ENCODE data around the gene MCCC1.
"Not testable (repeated sequence)": the region's sequence is repeated elsewhere in the genome, so short reads cannot be mapped to it uniquely, and the experiment has no call there.

MCCC1 gene

DNA sequence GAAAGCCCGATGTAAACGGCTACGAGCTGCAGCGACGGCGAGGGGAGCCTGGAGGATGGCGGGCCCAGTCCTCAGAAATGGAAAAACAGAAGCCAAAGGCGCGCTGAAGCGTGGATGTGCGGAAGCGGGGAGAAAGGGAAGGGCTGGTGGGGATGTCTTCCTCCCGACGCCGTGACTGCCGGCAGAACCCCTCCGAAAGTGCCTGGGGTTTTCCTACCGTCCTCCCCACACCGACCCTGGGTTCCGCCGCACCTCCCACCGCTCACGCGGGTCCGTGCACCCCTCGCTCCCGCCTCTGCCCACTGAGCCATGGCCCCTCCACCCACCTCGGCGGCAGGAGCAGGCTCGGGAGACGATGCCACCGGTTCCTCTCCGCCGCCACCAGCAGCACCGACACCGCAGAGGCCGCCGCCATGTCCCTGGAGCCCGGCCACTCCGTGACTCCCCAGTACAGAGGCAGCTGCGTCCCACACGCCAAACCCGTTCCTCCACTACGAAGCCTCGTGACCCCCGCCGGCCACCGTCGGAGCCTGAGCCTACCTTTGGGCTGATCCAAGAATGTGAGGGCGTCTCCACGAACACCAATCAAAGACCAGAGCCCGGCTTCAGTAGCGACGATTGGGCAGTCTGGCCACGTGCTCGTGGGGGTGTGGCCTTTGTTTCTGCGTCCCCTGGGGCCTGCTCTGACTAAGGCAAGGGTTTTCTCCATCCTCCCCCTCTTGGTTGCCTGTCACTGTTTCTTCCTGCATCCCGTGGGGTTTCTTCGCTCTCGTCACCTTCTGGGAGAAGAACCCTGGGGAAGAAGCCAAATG lies at the start of gene MCCC1:
Gene MCCC1, minus strand, starts transcription at position 471 of the 812 bp plus-strand sequence. Its CDS starts 56 bp downstream, at position 415.
- DNase-seq = peak; percentile 95 to 96

DNA sequence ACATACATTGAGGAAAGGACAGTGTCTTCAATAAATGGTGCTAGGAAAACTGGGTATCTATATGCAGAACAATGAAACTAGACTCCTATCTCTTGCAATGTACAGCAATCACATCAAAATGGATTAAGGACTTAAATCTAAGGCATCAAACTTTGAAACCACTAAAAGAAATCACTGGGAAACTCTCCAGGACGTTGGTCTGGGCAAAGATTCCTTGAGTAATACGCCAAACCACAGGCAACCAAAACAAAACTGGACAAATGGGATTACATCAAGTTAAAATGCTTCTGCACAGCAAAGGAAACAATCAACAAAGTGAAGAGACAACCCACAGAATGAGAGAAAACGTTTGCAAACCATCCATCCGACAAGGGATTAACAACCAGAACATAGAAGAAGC lies 48.8 kb upstream of the MCCC1 start:
- no peak for DNase-seq

DNA sequence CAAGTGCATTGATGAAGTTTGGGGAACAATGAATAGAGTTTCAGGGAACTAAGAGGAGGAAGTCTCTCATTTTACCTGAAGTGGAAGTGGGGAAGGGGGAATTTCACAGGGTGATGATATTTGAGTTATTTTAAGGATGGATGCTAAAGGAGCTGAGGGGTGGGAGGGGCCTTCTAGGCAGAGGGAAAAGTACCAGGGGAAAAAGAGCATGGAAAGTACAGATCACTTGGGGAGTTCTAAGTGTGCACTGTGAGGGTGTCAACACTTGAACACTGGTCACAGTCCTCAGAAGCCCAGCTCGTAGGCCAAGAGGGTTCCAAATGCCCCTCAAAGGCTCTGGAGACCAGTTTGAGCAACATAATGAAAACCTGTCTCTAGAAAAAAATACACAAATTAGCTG lies 45.1 kb upstream of the MCCC1 start:
- DNase-seq = no peak

DNA sequence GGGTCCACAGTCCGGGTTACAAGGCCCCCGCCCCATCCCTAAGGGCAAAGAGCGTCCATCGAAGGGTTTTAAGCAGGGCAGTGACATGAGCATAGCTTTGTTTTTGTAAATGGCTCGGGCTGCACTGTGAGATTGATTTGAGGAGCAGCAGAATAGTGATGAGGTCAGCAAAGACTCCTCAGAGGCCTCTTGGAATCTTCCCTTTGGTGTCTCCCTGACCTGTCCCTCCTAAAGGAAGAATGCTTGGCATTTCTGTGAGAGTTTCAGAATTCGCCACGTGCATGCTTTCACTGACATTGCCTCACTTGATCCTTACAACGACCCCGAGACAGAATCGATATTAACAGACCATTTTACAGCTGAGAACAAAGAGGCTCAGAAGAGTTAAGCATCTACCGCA lies 42.9 kb upstream of the MCCC1 start:
- DNase-seq = no peak

DNA sequence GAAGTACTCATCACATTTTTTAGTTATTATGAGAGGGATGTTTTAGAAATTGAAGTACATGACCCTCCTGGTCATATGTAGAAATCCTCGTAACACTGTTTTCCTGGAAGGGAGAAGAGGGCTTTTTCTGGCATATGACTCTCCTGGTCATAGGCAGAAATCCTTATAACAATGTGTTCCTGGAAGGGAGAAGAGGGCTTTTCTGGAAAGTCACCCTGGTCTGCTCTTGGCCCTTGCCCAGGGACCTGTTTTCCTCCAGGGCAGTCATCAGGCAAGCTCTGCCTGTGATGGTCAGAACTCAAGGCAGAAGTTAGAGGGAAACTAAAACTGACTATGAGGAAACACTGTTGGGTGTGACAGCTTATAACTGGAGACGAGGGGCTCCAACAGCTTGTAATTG lies 35.5 kb upstream of the MCCC1 start:
- no peak for DNase-seq

DNA sequence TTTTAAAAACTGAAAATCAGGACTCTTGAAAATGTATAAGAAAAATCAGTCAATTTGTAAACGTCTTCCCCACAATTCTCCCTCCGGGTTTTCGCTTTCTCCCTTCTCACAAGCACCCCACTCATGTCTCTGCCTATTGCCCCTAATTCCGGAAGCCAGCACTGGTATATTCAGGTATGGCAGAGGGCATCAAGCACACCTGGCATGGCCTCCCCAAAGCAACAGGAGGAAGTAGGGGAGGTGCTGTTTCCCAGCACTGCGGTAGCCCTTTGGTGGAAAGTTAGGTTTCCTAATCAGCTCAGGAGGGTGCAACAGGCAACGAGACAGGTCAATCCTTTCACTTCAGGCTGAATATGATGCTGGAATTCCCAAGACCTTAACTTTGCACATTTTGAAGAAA lies 33.1 kb upstream of the MCCC1 start:
- DNase-seq = no peak

DNA sequence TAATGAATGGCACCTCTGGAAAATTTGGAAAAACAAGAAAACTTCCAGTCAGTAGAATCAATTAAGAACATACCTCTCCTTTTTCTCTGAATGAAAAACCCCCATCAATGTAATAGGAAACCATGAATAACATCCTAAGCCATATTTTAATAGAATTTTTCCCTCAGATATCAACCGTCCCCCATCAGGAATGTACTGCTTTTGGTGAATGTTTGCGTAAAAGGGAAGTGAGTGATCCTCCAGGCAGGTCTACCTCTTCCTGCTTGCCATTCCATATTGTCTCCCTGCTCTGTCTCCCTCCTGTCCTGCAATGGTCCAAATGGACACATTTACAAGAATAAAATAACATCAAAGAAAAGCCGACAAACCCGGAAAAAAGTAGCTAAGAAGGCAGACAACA lies 32.4 kb upstream of the MCCC1 start:
- DNase-seq = no peak

DNA sequence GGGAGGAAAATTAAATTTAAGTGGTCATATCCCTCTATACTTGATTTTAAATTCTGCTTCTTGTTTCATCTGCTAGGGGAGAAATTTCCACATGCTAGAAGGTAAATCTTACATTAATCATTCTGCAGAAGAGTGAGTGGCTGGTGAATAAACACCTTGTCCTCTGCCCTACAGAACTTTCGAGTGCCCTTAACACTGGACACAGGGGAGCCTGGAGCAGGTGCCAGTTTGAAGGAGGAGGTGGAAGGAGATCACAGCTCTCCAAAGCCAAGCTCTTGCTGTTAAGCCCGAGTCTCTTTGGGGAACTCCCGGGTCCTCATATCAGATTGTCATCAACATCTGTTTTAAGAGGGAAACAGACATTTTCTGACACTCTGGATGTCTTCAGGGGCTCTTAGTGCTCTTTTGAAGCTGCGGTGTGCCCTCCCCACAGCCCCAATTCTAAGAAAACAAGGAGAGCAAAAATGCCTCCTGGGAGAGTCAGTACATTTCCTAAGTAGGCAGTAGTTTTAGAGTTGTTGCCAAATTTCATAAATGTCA lies 32.0 kb upstream of the MCCC1 start:
- no peak for DNase-seq

DNA sequence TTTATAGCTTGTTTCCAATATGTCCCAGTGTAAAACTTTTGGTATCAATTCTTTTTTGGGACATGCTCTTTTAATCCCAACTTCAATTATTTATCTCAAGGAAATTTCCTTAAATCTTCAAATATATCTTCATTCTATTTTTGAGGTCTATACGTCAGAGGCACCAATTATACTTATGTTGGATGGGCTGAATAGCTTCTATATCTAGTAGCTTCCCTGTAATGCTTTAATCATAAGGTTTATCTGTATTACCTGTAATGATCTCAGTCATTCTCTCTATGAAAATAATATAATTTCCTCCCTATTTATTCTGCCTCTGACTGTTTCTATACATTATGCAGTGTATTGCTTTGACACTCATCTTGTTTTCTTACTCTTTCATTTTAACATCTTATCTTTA lies 29.9 kb upstream of the MCCC1 start:
- DNase-seq = no peak

DNA sequence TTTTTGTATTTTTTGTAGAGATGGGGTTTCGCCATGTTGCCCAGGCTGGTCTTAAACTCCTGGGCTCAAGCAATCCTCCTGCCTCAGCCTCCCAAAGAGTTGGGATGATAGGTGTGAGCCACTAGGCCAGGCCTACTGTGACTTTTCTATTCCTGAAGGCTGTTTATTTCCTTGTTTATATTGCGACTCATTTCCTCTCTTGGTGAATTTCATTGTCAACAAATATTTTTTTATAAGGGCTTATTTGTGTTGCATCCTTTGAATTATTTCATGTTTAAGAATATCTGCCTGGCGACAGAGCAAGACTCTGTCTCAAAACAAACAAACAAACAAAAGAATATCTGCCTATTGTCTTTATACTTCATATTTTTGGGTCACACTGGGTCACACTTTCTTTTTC lies 29.4 kb upstream of the MCCC1 start:
- DNase-seq = no peak

DNA sequence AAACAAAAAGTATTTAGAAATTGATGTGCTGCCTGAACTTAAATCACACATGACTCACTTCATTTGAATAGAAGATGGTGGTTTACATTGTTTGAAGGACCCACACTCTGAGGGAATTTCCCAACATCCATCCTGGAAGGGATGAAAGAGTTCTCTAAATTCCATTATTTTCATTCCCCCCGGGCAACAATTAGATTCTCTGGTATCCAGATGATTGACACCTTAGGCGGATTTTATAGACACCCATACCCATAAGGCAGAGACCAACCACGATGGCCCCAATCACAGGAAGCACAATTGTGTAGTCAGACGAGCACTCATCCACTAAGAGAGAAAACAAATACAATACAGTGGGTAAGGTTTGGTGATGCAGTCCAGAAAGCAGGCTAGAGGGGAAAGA lies 24.6 kb upstream of the MCCC1 start:
- no peak for DNase-seq

DNA sequence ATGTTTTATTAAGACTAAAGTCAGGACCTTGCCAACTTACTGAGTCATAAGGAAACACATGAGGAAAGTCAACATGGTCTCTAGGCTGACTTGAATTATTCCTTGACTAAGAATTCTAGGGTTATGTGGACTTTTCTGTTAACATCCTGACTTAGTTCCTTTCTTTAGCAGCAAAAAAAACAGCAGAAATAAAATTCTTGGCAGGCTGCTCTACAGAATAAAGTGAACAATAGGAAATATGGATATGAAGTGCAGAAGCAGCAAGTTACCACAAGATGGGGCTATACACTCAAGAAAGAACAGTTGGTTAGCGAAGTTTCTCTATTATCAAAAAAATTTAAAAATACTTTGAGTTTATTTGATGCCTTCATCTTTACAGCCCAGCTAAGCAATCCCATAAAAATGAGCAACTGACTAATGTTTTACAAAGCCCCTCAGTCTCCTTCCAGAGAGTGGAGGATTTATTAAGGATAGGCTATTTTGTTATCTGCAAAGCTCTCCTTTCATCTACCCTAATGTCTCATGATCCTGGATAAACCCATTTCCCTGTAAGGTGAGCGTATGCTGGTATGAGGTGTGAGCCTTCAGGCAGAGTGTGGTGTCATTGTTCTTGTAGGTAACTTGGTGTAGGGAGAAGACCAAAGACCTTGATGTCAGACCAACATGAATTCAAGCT lies 23.1 kb upstream of the MCCC1 start:
- peak in 1 of 2 experiments; percentile 39 for DNase-seq

DNA sequence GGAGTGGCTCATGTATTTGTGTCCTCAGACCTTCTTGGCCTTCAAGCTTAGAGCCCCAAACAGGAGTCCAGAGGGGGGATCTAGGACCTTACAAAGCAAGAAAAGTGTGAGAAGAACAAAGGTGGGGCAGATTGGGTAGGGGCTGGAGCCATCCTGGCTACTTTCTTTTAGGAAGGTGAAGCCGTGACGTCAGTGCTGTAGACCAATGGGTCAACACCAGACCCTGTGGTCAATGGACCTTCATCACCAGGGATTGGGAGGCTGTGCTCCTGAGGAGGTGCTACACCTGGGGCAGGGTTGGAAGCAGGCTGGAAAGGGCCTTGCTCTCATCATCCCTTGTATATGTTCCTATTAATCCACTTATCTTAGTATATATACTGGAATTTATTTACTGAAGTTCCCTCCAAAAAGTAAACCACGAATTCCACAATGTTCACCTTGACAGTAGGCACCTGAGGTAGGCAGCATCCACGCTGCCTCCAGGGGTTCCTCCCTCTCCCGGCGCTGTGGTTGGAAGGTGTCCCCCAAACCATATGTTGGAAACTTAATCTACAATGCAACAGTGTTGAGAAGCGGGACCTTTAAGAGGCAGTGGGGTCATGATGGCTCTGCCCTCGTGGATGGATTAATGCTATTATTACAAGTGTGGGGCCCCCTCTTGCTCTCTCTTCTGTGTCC lies 21.4 kb upstream of the MCCC1 start:
- no peak for DNase-seq

DNA sequence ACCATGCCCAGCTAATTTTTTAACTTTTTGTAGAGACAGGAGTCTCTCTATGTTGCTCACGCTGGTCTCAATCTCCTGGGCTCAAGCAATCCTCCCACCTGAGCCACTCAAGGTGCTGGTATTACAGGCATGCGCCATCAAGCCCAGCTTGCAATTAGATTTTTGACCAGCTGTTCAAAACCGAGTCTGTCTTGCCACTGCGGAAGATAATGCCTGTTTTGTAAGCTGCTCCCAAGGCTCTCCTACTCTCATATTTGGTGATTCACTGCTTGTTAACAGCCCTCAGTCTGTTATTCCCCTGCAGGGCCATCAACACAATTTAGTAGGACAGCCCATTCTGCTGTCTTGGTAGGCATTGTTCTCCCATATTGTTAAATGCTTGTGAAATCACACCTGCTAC lies 17.8 kb upstream of the MCCC1 start:
- no peak for DNase-seq

DNA sequence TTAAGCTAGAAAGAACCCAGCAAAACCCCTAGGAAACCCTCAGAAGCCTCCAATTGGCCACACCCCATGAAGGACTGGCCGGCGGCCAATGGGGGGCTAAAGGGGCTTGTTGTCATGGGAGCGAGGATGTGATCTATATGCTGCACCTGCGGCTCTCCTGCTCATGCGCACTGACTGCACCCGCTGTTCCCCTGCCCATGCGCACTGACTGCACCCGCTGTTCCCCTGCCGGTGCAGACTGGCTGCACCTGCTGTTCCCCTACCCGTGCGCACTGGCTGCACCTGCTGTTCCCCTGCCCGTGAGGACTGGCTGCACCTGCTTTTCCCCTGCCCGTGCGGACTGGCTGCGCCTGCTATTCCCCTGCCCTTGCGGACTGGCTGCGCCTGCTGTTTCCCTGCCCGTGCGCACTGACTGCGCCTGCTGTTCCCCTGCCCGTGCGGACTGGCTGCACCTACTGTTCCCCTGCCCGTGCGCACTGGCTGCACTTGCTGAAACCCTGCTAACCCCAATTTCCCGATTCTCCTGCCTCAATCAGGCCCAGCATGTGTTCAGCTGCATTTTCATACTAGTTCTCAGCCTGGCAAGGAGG lies 16.8 kb upstream of the MCCC1 start:
- peak; percentile 89 to 93 for DNase-seq

DNA sequence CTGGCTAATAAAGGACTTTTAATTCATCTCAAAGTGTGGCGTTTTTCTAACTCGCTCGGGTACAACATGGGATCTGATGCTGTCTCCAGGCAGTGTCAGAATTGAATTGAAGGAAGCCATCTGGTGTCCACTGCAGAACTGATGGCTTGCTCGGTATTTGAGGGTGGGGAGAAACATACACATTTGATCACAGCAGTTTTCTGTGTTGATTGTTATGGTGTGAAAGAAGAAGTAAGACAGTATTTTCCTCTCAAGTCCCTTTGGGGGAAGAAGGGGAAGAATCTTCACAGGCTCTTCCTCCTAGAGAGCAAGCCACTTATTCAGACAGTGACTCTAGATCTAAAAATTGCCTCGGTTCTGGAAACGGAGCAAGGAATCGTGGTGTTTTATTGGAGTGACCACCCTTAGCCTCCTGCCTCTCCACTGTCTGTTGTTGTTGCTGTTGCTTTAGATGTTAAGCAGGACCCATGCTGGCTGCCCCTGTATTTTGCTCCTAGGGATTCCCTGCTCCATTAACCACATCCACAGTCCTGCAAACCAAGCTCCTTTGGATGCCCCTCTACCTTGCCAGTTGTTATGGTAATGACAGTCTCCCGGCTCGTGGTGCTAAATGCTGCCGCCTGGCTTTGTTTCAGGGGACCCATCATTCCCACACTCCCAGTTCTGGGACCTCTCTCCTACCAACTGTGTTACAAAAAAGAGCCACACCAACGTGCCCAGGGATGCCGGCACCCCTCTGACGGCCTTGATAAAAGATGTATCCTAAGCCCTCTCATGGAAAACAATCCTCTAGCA lies 15.3 kb upstream of the MCCC1 start:
- no peak for DNase-seq

DNA sequence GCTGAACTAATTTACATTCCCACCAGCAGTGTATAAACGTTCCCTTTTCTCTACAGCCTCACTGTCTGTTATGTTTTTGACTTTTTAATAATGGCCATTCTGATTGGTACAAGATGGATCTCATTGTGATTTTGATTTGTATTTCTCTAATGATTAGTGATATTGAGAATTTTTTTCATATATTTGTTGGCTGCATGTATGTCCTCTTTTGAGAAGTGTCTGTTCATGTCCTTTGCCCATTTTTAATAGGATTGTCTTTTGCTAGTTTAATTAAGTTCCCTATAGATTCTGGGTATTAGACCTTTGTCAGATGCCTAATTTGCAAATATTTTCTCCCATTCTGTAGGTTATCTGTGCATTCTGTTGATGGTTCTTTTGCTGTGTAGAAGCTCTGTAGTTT lies 10.6 kb upstream of the MCCC1 start:
- not testable (repeated sequence) for DNase-seq

DNA sequence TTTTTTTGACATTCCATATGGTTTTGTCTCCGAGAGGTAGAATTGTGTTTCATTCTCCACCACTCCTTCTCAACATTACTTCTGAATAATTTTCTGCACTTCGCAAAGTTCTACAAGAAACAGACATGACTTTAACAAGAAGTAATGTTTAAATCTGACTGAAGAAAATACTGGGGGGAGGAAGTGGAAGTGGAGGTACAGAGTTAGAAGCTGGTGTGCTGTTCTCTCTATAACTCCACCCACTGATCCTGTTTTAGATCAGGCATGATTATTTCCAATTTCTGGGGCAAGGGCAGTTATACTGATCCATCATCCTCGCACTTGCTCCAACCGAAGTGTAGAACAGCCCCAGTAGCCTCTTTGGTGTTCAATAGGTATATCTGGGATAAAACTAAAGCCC lies 9.2 kb upstream of the MCCC1 start:
- no peak for DNase-seq

DNA sequence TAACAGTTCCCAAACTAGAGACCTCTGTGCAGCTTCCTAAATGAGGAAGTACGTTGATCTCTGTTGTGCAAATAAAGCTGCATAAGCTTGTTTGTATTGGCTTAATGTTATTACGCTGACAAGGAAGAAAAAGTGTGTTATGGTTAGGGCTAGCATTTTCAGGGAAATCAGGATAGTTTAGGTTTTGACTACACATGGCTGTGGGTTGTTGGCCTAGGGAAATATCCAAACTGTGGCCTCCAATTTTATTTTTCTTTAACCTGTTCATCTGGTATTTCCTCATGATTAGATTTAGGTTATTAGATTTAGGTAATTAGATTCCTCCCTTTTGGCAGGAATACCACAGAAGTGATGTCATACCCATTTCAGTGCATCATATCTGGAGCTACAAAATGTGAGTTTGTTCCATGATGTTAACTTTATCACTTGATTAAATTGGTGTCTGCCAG lies 8.7 kb upstream of the MCCC1 start:
- no peak for DNase-seq

DNA sequence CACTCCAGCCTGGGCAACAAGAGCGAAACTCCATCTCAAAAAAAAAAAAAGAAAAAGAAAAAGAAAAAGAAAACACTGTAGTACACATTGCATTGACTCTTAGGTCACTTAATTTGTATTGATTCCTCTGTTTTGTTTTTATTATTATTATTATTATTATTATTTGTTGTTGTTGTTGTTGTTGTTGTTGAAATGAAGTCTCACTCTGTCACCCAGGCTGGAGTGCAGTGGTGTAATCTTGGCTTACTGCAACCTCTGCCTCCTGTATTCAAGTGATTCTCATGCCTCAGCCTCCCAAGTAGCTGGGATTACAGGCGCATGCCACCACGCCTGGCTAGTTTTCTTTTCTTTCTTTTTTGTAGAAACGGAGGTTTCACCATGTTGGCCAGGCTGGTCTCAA lies 8.1 kb upstream of the MCCC1 start:
- not testable (repeated sequence) for DNase-seq

DNA sequence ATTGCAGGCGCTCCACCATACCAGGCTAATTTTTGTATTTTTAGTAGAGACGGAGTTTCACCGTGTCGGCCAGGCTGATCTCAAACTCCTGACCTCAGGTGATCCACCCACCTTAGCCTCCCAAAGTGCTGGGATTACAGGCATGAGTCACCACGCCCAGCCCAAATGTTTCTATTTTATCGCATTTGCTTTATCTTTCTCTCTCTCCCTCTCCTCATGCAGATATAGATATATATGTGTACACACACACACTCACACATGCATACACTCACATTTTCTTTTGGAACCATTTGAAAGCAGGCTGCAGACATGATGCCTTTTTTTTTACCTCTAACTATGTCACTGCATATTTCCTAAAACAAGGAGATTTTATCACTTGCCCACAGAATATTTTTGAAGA lies 7.3 kb upstream of the MCCC1 start:
- DNase-seq = no peak

DNA sequence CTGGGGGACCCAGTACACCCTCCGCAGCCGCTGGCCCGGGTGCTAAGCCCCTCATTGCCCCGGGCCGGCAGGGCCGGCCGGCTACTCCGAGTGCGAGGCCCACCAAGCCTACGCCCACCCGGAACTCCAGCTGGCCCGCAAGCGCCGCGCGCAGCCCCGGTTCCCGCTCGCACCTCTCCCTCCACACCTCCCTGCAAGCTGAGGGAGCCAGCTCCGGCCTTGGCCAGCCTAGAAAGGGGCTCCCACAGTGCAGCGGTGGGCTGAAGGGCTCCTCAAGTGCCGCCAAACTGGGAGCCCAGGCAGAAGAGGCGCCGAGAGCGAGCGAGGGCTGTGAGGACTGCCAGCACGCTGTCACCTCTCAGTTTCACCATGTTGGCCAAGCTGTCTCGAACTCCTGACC lies 4.7 kb upstream of the MCCC1 start:
- DNase-seq = not testable (repeated sequence)
